Lower leg skin (tissue), 3 donors: ENCODE data around the gene OXCT1.

Experiments
- CTCF ChIP-seq, 3 donors: fragments of 450-650 bp; IDR thresholded peaks; one replicate each; pipeline ENCODE4 v1.5.1; 2016; ENCODE audit warnings: antibody characterized with exemption in 3 of 3, mild to moderate bottlenecking in 3 of 3, moderate library complexity in 2 of 3
- POLR2A ChIP-seq, 2 donors: fragments of 450-650 bp; IDR thresholded peaks; one replicate each; pipeline ENCODE4 v1.6.1; 2016 to 2017; ENCODE audit warnings: antibody characterized with exemption in 2 of 2, mild to moderate bottlenecking in 1 of 2, moderate library complexity in 1 of 2

- TF ChIP-seq CTCF (IDR thresholded peaks at IDR 0.05) = no peak
- no peak for TF ChIP-seq POLR2A (IDR thresholded peaks at IDR 0.05)
Observed at GRCh38 chr5:41682641-41683040, 187.6 kb downstream of the OXCT1 start.
